Dendritic cell treated with granulocyte-macrophage colony-stimulating factor and Interleukin-4, amounts not matched to agents 40 ng/mL and 50 ng/mL, for 4 days (primary cell): ENCODE results near the gene IVNS1ABP.
A peak's percentile ranks its signal among the peaks of the same experiment; 100 is the strongest.
"Not testable (repeated sequence)": the region's sequence is repeated elsewhere in the genome, so short reads cannot be mapped to it uniquely, and the experiment has no call there.

Experiments
- H3K27ac Mint-ChIP-seq: one replicate; pipeline ENCODE4 v1.8.0; 2022; ENCODE audit warnings: mild to moderate bottlenecking, mixed read lengths
- H3K27me3 Mint-ChIP-seq: one replicate; pipeline ENCODE4 v1.8.0; 2022; ENCODE audit warnings: mild to moderate bottlenecking, mixed read lengths
- H3K36me3 Mint-ChIP-seq: one replicate; pipeline ENCODE4 v1.8.0; 2022; ENCODE audit warnings: low read depth, mixed read lengths
- H3K4me1 Mint-ChIP-seq: one replicate; pipeline ENCODE4 v1.8.0; 2022; ENCODE audit warnings: low read depth, mixed read lengths
- H3K4me3 Mint-ChIP-seq: one replicate; pipeline ENCODE4 v1.8.0; 2022; ENCODE audit warnings: mild to moderate bottlenecking, moderate library complexity, mixed read lengths
- H3K9me3 Mint-ChIP-seq: one replicate; pipeline ENCODE4 v1.8.0; 2022; ENCODE audit warnings: mixed read lengths
- intact Hi-C: fragments of 100-400 bp; cut with micrococcal nuclease; formaldehyde crosslinking; loops from one replicate; pipeline ENCODE4 v1.15.0; 2022

IVNS1ABP gene

DNA sequence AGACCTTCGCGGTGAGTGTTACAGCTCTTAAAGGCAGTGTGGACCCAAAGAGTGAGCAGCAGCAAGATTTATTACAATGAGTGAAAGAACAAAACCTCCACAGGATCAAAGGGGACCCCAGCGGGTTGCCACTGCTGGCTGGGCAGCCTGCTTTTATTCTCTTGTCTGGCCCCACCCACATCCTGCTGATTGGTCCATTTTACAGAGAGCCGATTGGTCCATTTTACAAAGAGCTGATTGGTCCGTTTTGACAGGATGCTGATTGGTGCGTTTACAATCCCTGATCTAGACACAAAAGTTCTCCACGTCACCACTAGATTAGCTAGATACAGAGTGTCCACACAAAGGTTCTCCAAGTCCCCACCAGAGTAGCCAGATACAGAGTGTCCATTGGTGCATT is 4.1 kb upstream of the IVNS1ABP start:
- H3K27ac Mint-ChIP-seq, H3K4me3 Mint-ChIP-seq, intact Hi-C loops, H3K27me3 Mint-ChIP-seq: not testable (repeated sequence)
- peaks cover 22% of the 10 kb centered on the region for H3K36me3 Mint-ChIP-seq
- peaks cover 15% of the 10 kb centered on the region for H3K4me1 Mint-ChIP-seq
- H3K9me3 Mint-ChIP-seq: peaks cover 11% of the 10 kb centered on the region

DNA sequence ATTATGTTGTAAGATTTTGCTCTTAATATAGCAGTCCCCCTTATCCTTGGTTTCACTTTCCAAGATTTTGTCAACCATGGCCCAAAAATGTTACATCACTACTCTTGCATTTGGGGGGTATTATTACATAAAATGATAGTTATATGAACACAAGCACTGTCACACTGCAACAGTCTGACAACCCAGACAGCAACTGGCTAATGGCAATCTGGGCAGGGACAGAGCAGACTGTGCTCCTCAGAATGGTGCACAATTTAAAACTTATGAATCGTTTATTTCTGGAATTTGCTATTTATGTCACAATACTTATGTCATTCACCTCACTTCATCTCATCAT is 2.1 kb upstream of the IVNS1ABP start:
- Mint-ChIP-seq H3K9me3 (peaks cover 11% of the 10 kb centered on the region), H3K27ac (no peak overlapping the region), H3K27me3 (no peaks in the 10 kb centered on the region), H3K4me3 (no peak overlapping the region), H3K36me3 (peaks cover 40% of the 10 kb centered on the region), H3K4me1 (peaks cover 23% of the 10 kb centered on the region)
- intact Hi-C loops: loop anchor here (5.0 kb wide), 2 partner anchors 53 to 162 kb away; partner anchors contain the start of genes SWT1 and TRMT1L

DNA sequence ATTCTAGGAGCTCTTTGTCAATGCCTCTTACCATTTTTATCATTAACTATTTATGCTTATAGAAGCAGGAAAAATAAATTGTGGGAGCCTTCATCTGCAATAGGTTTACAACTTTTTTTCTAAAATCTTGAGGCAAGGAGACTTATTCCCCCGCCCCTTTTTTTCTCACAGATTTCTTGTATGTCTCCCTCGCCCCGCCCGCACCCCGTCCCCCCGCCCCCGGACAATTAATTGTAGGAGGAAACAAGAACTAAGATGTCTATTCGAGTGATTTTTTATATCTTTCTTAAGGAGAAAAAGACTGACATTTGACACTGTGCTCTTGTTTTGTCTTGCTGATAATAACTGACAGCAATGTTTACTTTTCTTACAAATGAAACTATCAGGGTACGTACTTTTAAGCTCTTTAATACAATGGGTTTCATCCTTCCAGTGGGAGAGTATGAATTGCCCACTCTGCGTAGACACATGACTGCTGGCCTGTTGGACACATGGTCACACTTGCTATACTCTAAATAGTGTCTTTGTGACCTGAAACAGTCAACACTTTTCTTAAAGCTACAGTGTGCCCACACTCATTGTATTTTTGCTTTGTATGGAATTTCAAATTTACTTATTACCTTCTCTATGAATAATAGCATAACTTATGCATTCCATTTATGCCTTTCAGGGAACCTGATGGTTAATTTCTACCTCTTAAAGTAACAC is 1.5 kb upstream of the IVNS1ABP start:
- Mint-ChIP-seq H3K27me3 (no peaks in the 10 kb centered on the region), H3K4me1 (peaks cover 28% of the 10 kb centered on the region), H3K9me3 (peaks cover 11% of the 10 kb centered on the region), H3K36me3 (peaks cover 41% of the 10 kb centered on the region), H3K4me3 (peak overlapping the region; percentile 99), H3K27ac (peak overlapping the region; percentile 100)
- intact Hi-C loops: loop anchor here (5.0 kb wide), 2 partner anchors 54 to 161 kb away; partner anchors contain the start of genes SWT1 and TRMT1L

DNA sequence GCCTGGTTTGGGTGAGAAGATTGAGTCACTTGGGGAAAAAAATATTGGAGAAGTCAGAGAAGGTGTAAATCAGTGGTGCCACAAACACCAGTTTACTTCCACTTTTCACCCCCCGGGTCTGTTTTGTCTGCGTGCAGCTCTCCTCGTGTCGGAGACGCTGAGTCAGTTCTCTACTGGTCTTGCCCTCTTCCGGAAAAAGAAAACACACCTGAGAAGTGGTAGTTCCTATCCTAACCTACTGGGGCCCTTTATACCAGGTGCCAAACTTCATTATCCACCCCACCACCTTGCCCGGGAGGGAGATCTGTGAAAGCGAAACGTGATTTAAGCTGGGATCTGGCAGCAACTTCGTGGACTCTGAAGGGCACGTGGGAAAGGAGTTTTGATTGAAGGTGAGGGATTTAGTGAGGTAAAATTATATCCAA is 855 bp upstream of the IVNS1ABP start:
- peaks cover 32% of the 10 kb centered on the region for H3K4me1 Mint-ChIP-seq
- no peaks in the 10 kb centered on the region for H3K27me3 Mint-ChIP-seq
- H3K9me3 Mint-ChIP-seq: peaks cover 11% of the 10 kb centered on the region
- H3K36me3 Mint-ChIP-seq: peaks cover 41% of the 10 kb centered on the region
- intact Hi-C loops: loop anchor here (1.0 to 5.0 kb wide), 6 partner anchors 21 to 166 kb away; partner anchors contain the start of genes SWT1 and TRMT1L
- H3K27ac Mint-ChIP-seq: peak overlapping the region; percentile 100
- peak overlapping the region; percentile 99 for H3K4me3 Mint-ChIP-seq

DNA sequence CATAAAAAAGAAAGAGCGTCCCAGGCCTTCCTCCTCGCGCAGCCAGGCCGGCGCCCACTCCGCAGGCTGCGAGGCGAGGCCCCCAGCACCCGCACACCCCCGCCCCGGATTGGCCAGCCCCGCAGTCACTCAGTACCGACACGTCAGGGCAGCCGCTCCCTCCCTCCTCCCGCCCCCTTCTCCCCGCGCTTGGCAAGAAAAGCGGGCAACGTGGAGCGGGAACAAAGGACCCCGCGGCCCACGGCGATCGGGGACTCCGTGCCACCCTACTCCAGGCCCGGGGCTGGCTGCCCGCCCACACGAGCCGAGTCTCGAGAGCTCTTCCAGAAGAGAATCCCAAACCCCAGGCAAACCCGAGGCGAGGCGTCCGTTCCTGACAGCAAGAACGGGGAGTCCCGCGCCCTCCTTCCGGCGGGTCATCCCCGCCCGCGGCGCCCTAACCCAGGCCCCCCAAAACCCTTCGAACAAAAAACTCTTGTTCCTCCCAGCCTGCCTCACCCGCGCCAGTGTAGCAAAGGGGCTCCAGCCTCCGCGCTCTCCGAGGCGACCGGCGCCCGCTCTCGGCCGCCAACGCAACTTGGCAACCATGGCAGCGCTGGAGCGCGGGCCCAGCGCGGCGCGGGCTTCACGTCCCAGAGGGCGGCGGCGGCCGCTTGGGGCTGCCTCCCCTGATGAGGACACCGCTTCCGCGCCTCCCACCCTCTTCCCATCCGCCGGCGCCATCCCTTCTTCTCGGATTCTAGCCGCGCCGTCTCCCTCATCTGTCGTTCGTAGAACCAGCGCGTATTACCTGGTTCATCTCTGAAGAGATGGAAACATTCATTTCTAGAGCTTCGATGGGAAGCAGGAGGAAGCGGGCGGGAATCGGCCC is 645 bp downstream of the IVNS1ABP start:
- Mint-ChIP-seq H3K4me1 (peaks cover 42% of the 10 kb centered on the region), H3K27me3 (no peaks in the 10 kb centered on the region), H3K36me3 (peaks cover 39% of the 10 kb centered on the region), H3K27ac (peak overlapping the region; percentile 100), H3K4me3 (peak overlapping the region; percentile 99), H3K9me3 (peaks cover 9% of the 10 kb centered on the region)
- intact Hi-C loops: loop anchor here (1.0 to 5.0 kb wide), 6 partner anchors 23 to 168 kb away; partner anchors contain the start of genes SWT1 and TRMT1L

DNA sequence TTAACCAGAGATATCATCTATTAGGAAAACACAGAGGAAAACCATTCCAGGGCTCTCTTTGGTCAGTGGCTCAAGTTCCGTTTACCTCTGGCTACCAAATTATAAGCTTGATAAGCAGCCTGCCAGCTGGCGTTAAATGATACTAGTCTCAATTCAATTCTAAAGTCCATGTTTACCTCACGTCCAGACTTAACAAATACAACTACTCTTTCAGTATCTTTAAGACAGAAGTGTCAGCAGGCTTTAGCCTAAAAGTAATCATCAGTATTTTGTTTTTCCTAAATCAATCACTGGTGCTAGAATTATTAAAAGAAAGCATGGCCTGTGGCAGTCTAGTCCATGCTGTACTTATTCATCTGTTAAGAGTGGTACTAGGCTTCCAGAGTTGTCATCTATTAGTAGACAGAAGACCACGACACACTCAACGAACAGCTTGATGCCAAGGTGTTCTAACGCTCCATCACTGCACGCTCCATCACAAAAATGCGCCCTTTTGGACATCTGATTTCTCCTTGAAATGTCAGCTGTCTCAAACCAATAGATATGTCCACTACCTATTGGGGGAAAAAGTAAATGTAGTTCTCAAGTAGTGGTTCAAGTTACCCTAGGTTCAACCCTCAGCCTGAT is 1.5 kb downstream of the IVNS1ABP start:
- H3K4me3 Mint-ChIP-seq: peak overlapping the region; percentile 99
- H3K27me3 Mint-ChIP-seq: no peaks in the 10 kb centered on the region
- peaks cover 41% of the 10 kb centered on the region for H3K36me3 Mint-ChIP-seq
- intact Hi-C loops: loop anchor here (2.0 to 5.0 kb wide), 4 partner anchors 31 to 158 kb away; partner anchors contain the start of genes SWT1 and TRMT1L
- peaks cover under 1% of the 10 kb centered on the region for H3K9me3 Mint-ChIP-seq
- peaks cover 42% of the 10 kb centered on the region for H3K4me1 Mint-ChIP-seq
- peak overlapping the region; percentile 100 for H3K27ac Mint-ChIP-seq

DNA sequence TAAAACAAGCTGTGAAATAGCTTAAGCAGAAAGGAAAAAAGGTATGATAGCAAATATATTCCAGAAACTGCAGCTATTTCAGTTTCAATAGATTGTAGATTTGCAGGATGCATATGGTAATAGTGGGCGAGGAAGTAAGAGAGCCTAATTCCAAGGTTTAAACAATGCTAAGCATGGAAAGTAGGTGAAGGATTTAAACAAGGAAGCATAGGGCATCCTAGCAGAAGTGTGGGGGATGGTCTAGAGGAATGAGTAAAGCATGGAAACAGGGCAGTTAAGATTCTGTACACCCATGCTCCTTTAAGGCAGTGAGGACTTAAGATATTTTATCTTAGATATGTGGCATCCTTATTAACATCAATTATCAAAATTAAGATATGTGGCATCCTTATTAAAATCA is 2.6 kb downstream of the IVNS1ABP start:
- H3K4me3 Mint-ChIP-seq: peak overlapping the region; percentile 99
- H3K27ac Mint-ChIP-seq: peak overlapping the region; percentile 100
- H3K36me3 Mint-ChIP-seq: peaks cover 50% of the 10 kb centered on the region
- intact Hi-C loops: loop anchor here (5.0 kb wide), 1 partner anchor 358 kb away; no protein-coding TSS in a partner anchor
- no peaks in the 10 kb centered on the region for H3K9me3 Mint-ChIP-seq
- no peaks in the 10 kb centered on the region for H3K27me3 Mint-ChIP-seq
- H3K4me1 Mint-ChIP-seq: peaks cover 45% of the 10 kb centered on the region

DNA sequence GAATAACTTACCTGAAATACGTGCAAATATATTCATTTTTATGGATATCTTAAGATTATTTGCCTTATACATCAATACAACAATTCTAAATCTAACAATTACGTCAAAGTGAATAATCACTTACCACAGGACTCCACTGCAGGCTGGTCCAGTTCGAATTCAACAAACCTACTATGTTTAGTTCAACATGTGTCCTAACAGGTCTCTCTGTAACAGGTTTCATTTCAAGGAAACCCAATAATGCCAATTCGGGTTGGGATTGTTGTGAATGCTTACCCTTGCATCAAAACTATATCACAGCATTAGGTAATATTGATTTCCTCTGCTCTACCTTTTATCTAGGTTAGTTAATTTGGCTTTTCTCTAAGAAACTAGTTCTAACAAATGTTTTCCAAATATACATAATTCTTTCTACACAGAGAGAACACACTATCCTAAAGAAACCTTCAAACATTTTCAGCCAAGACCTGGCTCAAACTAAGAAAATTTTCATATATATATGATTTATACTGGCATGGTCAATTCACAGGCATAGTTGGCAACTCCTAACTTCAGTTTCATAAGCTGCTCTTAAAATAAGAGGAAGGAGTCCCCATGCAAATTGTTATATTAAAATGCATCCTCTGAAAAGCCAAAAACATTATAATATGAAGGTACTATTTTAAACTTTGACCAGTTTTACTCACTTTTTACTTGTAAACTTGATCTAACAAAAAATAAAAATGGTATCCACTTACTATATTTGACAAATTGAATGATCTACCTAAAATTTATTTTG is 4.5 kb downstream of the IVNS1ABP start:
- peak overlapping the region; percentile 39 for H3K27ac Mint-ChIP-seq
- H3K27me3 Mint-ChIP-seq: no peaks in the 10 kb centered on the region
- H3K4me1 Mint-ChIP-seq: peaks cover 35% of the 10 kb centered on the region
- H3K4me3 Mint-ChIP-seq: peak overlapping the region; percentile 34
- no peaks in the 10 kb centered on the region for H3K9me3 Mint-ChIP-seq
- intact Hi-C loops: loop anchor here (5.0 kb wide), 1 partner anchor 360 kb away; no protein-coding TSS in a partner anchor
- peaks cover 64% of the 10 kb centered on the region for H3K36me3 Mint-ChIP-seq

DNA sequence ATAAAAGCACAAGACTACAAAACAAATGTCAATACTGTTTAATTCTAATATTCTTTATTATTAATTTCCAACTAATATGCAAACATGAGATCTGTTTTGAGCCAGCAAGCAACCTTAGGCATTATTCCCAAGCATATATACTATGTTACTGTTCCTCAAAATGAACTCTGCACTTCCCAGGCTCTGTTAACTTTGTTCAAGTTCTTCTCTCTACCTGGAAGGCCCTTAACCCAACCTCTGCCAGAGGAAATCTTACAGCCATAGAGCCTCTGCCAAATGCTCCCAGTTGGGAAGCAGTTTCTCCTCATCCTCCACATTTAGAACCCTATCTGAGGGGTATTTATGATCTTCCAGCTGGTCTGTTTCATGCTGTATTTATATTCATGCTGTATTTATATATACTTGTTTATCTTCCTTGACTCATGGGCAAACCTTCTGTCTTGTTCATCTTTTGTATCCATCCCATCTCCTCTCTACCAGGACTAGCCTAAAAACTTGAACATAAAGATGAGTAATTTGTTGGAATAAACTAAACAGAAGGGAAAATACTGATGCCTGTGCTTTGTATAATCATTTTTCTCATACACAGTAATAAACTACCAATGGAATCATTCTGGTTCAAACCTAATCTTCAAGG is 5.3 kb downstream of the IVNS1ABP start:
- H3K4me3 Mint-ChIP-seq: peak overlapping the region; percentile 32
- no peaks in the 10 kb centered on the region for H3K27me3 Mint-ChIP-seq
- H3K36me3 Mint-ChIP-seq: peaks cover 64% of the 10 kb centered on the region
- peaks cover 32% of the 10 kb centered on the region for H3K4me1 Mint-ChIP-seq
- H3K27ac Mint-ChIP-seq: peak overlapping the region; percentile 39
- intact Hi-C loops: loop anchor here (2.0 to 5.0 kb wide), 2 partner anchors 249 to 361 kb away; no protein-coding TSS in a partner anchor
- H3K9me3 Mint-ChIP-seq: no peaks in the 10 kb centered on the region

DNA sequence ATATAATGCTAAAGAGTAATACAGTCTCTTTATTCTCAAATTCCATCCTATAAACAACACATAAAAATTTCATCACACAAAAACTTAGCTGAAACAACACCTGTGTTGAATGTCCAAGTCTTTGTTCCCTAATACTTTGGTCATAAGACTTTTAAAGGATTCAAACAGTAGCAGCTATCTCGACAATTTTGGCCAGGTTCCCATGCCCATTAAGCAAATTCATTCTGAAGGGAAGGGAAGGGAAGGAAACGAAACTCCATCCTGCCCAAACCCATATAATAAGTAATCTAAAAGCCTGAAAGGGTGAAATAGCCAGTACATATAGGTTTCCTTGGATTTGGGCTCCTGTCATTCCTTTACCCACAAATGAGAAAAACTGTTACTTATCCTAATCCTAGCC is 7.5 kb downstream of the IVNS1ABP start:
- Mint-ChIP-seq H3K9me3 (no peaks in the 10 kb centered on the region), H3K27me3 (no peaks in the 10 kb centered on the region), H3K4me1 (peaks cover 29% of the 10 kb centered on the region), H3K27ac (no peak overlapping the region), H3K36me3 (peaks cover 66% of the 10 kb centered on the region), H3K4me3 (no peak overlapping the region)
- intact Hi-C loops: no loop called here

DNA sequence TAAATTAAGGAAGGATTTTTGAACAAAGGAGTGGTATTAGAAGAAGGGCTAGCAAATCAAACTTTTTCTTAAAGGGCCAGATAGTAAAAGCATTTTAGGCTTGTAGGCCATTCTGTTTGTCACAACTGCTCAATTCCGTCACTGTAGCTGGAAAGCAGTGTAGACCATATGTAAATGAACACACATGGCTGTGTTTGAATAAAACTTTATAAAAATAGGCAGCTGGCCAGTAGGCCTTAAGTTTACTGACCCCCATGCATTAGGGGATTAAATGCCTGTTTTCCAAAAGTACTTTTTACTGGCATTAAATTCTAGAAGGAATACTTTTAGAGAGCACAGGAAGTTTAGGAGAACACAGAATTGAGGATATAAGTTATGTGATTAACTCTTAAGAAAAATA is 8.9 kb downstream of the IVNS1ABP start:
- peaks cover 15% of the 10 kb centered on the region for H3K4me1 Mint-ChIP-seq
- intact Hi-C loops: no loop called here
- peaks cover 74% of the 10 kb centered on the region for H3K36me3 Mint-ChIP-seq
- no peaks in the 10 kb centered on the region for H3K27me3 Mint-ChIP-seq
- no peaks in the 10 kb centered on the region for H3K9me3 Mint-ChIP-seq
- H3K27ac Mint-ChIP-seq: no peak overlapping the region
- no peak overlapping the region for H3K4me3 Mint-ChIP-seq

DNA sequence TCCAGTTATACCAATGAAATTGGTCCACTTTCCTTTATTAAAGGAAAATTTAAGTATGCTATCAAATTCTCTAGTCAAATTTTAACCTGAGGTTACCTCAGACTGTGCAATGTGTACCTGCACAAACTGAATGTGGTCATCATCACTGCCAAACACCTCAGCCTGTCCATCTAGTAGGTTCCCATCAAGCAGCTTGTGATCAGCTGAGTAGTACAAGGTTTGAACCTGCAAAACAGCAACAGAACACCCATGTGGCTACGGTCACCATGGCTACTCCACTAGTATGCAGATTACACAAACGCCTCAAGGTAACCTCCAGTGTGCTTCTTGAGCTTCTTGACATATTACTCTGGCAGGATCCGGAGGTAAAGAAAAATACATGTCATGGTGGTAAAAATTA is 11.6 kb downstream of the IVNS1ABP start:
- H3K36me3 Mint-ChIP-seq: peaks cover 87% of the 10 kb centered on the region
- H3K27me3 Mint-ChIP-seq: no peaks in the 10 kb centered on the region
- no peak overlapping the region for H3K27ac Mint-ChIP-seq
- H3K4me3 Mint-ChIP-seq: no peak overlapping the region
- intact Hi-C loops: no loop called here
- no peaks in the 10 kb centered on the region for H3K9me3 Mint-ChIP-seq
- peaks cover 5% of the 10 kb centered on the region for H3K4me1 Mint-ChIP-seq

DNA sequence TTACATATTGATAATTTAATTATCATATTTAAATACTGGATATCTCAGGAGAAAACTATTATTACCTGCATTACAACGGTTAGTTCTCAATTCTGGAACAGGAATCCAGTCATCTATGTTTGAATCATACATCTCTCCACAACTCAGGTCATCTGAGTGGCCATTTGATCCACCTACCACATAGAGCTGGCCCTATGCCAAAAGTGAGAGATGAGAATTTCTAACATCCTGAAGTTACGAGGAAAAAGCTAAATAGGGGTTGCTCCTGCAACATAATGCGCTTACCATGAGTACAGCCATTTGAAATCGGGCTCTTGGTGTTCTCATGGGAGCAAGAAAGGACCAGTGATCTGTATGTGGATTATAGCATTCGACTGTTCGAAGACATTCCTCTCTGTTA is 16.9 kb downstream of the IVNS1ABP start:
- Mint-ChIP-seq H3K27me3 (no peaks in the 10 kb centered on the region), H3K27ac (no peak overlapping the region), H3K4me3 (no peak overlapping the region), H3K4me1 (no peaks in the 10 kb centered on the region), H3K36me3 (peaks cover 90% of the 10 kb centered on the region), H3K9me3 (no peaks in the 10 kb centered on the region)
- intact Hi-C loops: no loop called here
